Ovary (tissue), 3 donors: ENCODE measurements around the gene AUTS2.

Experiments used
- CTCF ChIP-seq, 3 donors: fragments of 450-650 bp in 2 of 3; fragments of 200-600 bp in 1 of 3; IDR thresholded peaks; one replicate each; pipeline versions ENCODE4 v1.5.1 to v1.8.0; 2016 to 2022; ENCODE audit warnings: antibody characterized with exemption in 3 of 3, mild to moderate bottlenecking in 1 of 3
- EP300 ChIP-seq: sonication (generic); formaldehyde crosslinking; IDR thresholded peaks from one replicate; pipeline ENCODE4 v1.6.1; 2017; ENCODE audit warnings: antibody characterized with exemption
- POLR2A ChIP-seq: fragments of 450-650 bp; IDR thresholded peaks from one replicate; pipeline ENCODE4 v1.6.1; 2017; ENCODE audit warnings: antibody characterized with exemption, mild to moderate bottlenecking, moderate library complexity
- donor health status: DM: no; HTN: no; CAD: no.

- no peak for TF ChIP-seq POLR2A
- no peak for TF ChIP-seq CTCF (IDR thresholded peaks at IDR 0.05)
- no peak for TF ChIP-seq EP300
Measured at GRCh38 chr7:70410134-70410750, 812.0 kb downstream of the AUTS2 start.
